ENCODE results near the gene CARD19. TPM values are rescaled to one million over a fixed set of nuclear protein-coding genes. Genes with fewer than 3 reads are reported as not detected.

The CARD19 gene
- total RNA-seq, 1 experiment from 2014 or later: 54.5 TPM

DNA sequence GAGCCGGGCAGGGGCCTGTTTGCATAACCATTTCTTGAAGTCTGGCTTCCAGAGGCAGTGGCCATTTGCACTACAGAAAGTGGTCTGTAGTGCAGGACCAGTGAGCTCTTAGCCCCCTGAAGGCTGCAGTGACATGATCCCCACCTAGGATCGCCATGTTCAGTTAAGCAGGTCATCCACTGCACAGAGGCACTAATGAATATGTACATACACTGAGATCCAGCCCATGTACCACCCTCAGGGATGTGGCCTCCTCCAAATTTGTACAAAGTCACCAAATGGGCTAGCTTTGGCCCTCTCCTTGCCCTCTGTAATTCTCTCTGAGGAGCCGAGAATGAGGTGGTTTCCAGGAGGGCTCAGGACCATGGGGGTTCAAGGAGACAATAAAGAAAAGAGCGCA, 45.8 kb upstream of the CARD19 start:
- DNase-seq (ENCODE audit: low read depth, low spot score): no peak
- Histone ChIP-seq H3K4me1 (ENCODE audit: control insufficient read depth in 1 of 2, insufficient read depth in 2 of 2, low read length in 2 of 2) (no peaks in the 10 kb centered on the region), H3K9me2 (ENCODE audit: insufficient read depth) (no peaks in the 10 kb centered on the region), H3K4me2 (ENCODE audit: low read length) (no peak overlapping the region), H3K27ac (ENCODE audit: low read depth, low read length) (no peak overlapping the region), H3K9ac (ENCODE audit: low read length) (no peak overlapping the region), H3K27me3 (ENCODE audit: insufficient read depth, low read length) (no peaks in the 10 kb centered on the region), H4K20me1 (ENCODE audit: insufficient read depth) (no peaks in the 10 kb centered on the region), H3K9me3 (ENCODE audit: control insufficient read depth in 1 of 2, insufficient read depth in 1 of 2, low read depth in 1 of 2, low read length in 2 of 2) (no peaks in the 10 kb centered on the region), H3K79me2 (ENCODE audit: insufficient read depth, low read length) (no peaks in the 10 kb centered on the region), H2AFZ (ENCODE audit: low read depth, low read length, poor library complexity, severe bottlenecking) (no peak overlapping the region), H3K36me3 (ENCODE audit: control insufficient read depth in 1 of 2, insufficient read depth in 2 of 2, low read length in 2 of 2) (no peaks in the 10 kb centered on the region), H3K4me3 (replicated peaks in 1 of 2; ENCODE audit: low read depth in 1 of 2, low read length in 2 of 2) (no peak overlapping the region)
- POLR2A ChIA-PET: no interaction called here
- intact Hi-C loops (cut with micrococcal nuclease): no loop called here
- TF ChIP-seq, protein P1, sequence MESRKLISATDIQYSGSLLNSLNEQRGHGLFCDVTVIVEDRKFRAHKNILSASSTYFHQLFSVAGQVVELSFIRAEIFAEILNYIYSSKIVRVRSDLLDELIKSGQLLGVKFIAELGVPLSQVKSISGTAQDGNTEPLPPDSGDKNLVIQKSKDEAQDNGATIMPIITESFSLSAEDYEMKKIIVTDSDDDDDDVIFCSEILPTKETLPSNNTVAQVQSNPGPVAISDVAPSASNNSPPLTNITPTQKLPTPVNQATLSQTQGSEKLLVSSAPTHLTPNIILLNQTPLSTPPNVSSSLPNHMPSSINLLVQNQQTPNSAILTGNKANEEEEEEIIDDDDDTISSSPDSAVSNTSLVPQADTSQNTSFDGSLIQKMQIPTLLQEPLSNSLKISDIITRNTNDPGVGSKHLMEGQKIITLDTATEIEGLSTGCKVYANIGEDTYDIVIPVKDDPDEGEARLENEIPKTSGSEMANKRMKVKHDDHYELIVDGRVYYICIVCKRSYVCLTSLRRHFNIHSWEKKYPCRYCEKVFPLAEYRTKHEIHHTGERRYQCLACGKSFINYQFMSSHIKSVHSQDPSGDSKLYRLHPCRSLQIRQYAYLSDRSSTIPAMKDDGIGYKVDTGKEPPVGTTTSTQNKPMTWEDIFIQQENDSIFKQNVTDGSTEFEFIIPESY (IDR thresholded peaks at IDR 0.05; ENCODE audit: extremely low read depth, insufficient replicate concordance, low read length): no peak
- no peak for TF ChIP-seq CEBPB (IDR thresholded peaks at IDR 0.05; ENCODE audit: low read depth)
- TF ChIP-seq, protein P2, sequence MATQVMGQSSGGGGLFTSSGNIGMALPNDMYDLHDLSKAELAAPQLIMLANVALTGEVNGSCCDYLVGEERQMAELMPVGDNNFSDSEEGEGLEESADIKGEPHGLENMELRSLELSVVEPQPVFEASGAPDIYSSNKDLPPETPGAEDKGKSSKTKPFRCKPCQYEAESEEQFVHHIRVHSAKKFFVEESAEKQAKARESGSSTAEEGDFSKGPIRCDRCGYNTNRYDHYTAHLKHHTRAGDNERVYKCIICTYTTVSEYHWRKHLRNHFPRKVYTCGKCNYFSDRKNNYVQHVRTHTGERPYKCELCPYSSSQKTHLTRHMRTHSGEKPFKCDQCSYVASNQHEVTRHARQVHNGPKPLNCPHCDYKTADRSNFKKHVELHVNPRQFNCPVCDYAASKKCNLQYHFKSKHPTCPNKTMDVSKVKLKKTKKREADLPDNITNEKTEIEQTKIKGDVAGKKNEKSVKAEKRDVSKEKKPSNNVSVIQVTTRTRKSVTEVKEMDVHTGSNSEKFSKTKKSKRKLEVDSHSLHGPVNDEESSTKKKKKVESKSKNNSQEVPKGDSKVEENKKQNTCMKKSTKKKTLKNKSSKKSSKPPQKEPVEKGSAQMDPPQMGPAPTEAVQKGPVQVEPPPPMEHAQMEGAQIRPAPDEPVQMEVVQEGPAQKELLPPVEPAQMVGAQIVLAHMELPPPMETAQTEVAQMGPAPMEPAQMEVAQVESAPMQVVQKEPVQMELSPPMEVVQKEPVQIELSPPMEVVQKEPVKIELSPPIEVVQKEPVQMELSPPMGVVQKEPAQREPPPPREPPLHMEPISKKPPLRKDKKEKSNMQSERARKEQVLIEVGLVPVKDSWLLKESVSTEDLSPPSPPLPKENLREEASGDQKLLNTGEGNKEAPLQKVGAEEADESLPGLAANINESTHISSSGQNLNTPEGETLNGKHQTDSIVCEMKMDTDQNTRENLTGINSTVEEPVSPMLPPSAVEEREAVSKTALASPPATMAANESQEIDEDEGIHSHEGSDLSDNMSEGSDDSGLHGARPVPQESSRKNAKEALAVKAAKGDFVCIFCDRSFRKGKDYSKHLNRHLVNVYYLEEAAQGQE (IDR thresholded peaks at IDR 0.05; ENCODE audit: low read depth): no peak
- TF ChIP-seq, protein P3, sequence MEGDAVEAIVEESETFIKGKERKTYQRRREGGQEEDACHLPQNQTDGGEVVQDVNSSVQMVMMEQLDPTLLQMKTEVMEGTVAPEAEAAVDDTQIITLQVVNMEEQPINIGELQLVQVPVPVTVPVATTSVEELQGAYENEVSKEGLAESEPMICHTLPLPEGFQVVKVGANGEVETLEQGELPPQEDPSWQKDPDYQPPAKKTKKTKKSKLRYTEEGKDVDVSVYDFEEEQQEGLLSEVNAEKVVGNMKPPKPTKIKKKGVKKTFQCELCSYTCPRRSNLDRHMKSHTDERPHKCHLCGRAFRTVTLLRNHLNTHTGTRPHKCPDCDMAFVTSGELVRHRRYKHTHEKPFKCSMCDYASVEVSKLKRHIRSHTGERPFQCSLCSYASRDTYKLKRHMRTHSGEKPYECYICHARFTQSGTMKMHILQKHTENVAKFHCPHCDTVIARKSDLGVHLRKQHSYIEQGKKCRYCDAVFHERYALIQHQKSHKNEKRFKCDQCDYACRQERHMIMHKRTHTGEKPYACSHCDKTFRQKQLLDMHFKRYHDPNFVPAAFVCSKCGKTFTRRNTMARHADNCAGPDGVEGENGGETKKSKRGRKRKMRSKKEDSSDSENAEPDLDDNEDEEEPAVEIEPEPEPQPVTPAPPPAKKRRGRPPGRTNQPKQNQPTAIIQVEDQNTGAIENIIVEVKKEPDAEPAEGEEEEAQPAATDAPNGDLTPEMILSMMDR (IDR thresholded peaks at IDR 0.05 in 2 of 3, conservative IDR thresholded peaks at IDR 0.05 in 1 of 3; ENCODE audit: borderline replicate concordance in 1 of 3, insufficient read depth in 1 of 3, low read depth in 2 of 3, low read length in 2 of 3): no peak
- no peak for TF ChIP-seq CBX3 (IDR thresholded peaks at IDR 0.05; ENCODE audit: low read depth)
- TF ChIP-seq POLR2AphosphoS5 (IDR thresholded peaks at IDR 0.05; ENCODE audit: low read depth, low read length): no peak
- TF ChIP-seq, protein P4, sequence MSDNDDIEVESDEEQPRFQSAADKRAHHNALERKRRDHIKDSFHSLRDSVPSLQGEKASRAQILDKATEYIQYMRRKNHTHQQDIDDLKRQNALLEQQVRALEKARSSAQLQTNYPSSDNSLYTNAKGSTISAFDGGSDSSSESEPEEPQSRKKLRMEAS (IDR thresholded peaks at IDR 0.05): no peak
- no peak for TF ChIP-seq ZNF274 (IDR thresholded peaks at IDR 0.05; ENCODE audit: low read depth, low read length)
- TF ChIP-seq RAD21 (IDR thresholded peaks at IDR 0.05; ENCODE audit: low read depth): no peak
- TF ChIP-seq SRF (IDR thresholded peaks at IDR 0.05; ENCODE audit: low read depth): no peak
- TF ChIP-seq SP1 (IDR thresholded peaks at IDR 0.05; ENCODE audit: low read depth): no peak
- TF ChIP-seq ZFX (IDR thresholded peaks at IDR 0.05): no peak
- TF ChIP-seq, protein P5, sequence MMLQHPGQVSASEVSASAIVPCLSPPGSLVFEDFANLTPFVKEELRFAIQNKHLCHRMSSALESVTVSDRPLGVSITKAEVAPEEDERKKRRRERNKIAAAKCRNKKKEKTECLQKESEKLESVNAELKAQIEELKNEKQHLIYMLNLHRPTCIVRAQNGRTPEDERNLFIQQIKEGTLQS (IDR thresholded peaks at IDR 0.05): no peak
- TF ChIP-seq TCF7L2 (IDR thresholded peaks at IDR 0.05; ENCODE audit: borderline replicate concordance, extremely low read depth, insufficient read depth, insufficient read length): no peak
- CTCF ChIA-PET: no interaction called here
- BruUV-seq (replicated peaks): no TSS peak
- RAD21 ChIA-PET (ENCODE audit: low non-redundant PET in 1 of 2, low total read pairs in 2 of 2, uncharacterized antibody in 2 of 2, unreplicated experiment in 2 of 2): no interaction called here
- no peak for ATAC-seq
